ENCODE data around the gene KHDC4.

- no peak for TF ChIP-seq EZH2 (IDR thresholded peaks at IDR 0.05; ENCODE audit: borderline replicate concordance)
- no peak for TF ChIP-seq CTCF (IDR thresholded peaks at IDR 0.05; ENCODE audit: poor library complexity)
These were observed 26.0 kb upstream of the KHDC4 start for GRCh38 chr1:155960081-155960745.

Data from hepatocyte (in vitro differentiated cells).